ENCODE measurements around the gene RAB11A. TPM values are rescaled to one million over a fixed set of nuclear protein-coding genes. Genes with fewer than 3 reads are reported as not detected.

Gene RAB11A
- total RNA-seq, 2 experiments from 2014 or later: 192 to 193 TPM

DNA sequence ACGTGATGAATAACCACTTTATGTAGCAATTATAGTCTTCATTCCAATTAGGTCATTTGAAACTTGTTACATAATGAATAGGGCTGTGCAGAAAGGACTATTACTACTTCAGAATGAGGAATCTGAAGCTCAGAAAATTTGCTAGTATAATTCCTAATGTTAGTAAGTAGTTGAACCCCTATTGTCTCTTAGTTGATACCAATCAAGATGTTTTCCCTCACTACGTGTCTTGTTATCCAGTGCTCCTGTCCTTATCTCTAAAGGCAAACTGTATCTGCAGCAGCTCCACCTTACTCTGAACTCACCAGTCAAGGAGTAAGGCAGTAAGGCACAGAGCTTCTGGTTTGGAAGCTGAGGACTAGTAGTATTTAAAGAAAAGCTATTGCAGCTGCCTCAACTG, 32.0 kb downstream of the RAB11A start:
- peaks cover 55% of the 10 kb centered on the region for H3K36me3 Mint-ChIP-seq (ENCODE audit: low read depth)
- DNase-seq: no peak
- peaks cover 19% of the 10 kb centered on the region for H3K4me1 Mint-ChIP-seq
- no peak overlapping the region for H3K4me3 Mint-ChIP-seq
- CTCF ChIA-PET: interaction anchor here (1.2 kb wide), 1 partner anchor 32 kb away, joined by 3 read pairs; the partner anchor contains the start of gene RAB11A
- H3K27ac Mint-ChIP-seq: no peak overlapping the region
- no peaks in the 10 kb centered on the region for H3K9me3 Mint-ChIP-seq
- POLR2A ChIA-PET: interaction anchor here (1.3 to 1.8 kb wide), 2 partner anchors 30 to 31 kb away, joined by 4 to 5 read pairs; partner anchors contain the start of gene RAB11A
- H3K27me3 Mint-ChIP-seq: no peaks in the 10 kb centered on the region

- ChIA-PET POLR2A (interaction anchor here (0.8 to 1.8 kb wide), 3 partner anchors 9 to 32 kb away, joined by 3 to 5 read pairs (median 4); partner anchors contain the start of gene RAB11A), CTCF (interaction anchor here (1.2 kb wide), 1 partner anchor 33 kb away, joined by 3 read pairs; the partner anchor contains the start of gene RAB11A)
- Mint-ChIP-seq H3K27me3 (no peaks in the 10 kb centered on the region), H3K27ac (no peak overlapping the region), H3K36me3 (ENCODE audit: low read depth) (peaks cover 52% of the 10 kb centered on the region), H3K4me3 (no peak overlapping the region), H3K4me1 (peaks cover 19% of the 10 kb centered on the region), H3K9me3 (no peaks in the 10 kb centered on the region)
- no peak for DNase-seq
Observed at GRCh38 chr15:65901836-65902235, 32.5 kb downstream of the RAB11A start.

GRCh38 chr15:65902373-65902772, 33.1 kb downstream of the RAB11A start:
- Mint-ChIP-seq H3K9me3 (no peaks in the 10 kb centered on the region), H3K36me3 (ENCODE audit: low read depth) (peaks cover 51% of the 10 kb centered on the region), H3K4me3 (no peak overlapping the region)

DNA sequence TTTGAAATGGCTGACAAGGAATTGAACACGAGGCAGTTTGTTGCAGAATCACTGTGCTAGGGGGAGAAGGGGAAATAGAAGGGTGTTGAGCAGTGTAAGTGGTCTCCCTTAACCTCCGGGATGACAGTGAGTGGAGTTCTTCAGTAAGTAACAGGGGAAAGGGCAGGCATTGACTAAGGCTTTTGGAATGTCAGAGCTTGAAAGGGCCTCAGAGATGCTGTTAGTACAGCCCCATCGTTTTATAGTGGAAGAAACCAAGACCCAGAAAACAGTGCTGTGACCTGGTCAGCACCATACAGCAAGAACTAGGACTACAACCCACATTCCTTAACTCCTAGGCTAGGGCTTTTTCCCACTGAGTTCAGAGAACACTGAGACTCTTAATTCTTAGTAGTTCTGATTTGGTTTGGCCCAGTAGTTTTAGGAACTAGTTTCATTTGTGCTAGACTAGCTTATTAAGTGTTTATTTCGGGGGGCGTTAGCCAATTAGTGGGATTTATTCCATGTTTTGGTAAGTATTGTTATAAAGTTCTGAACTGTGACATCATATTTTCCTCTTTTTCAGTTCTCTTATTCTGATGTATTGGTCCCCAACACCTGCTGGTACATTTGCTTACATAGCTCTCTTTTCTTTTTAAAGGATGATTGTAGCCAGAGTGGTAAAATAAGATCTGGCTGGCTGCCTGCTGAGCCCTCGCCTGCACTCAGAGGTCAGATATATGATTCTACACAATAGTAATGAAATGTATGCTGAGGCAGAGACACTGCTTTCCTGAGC, 34.2 kb downstream of the RAB11A start:
- Mint-ChIP-seq H3K27me3 (no peaks in the 10 kb centered on the region), H3K9me3 (no peaks in the 10 kb centered on the region), H3K36me3 (ENCODE audit: low read depth) (peaks cover 50% of the 10 kb centered on the region), H3K4me3 (no peak overlapping the region), H3K27ac (no peak overlapping the region), H3K4me1 (peaks cover 19% of the 10 kb centered on the region)
- POLR2A ChIA-PET: interaction anchor here (0.6 to 0.9 kb wide), 2 partner anchors 13 to 96 kb away, joined by 3 read pairs; no protein-coding TSS in a partner anchor
- CTCF ChIA-PET: interaction anchor here (0.6 kb wide), 2 partner anchors 24 to 117 kb away, joined by 5 read pairs; no protein-coding TSS in a partner anchor
- DNase-seq: no peak

More at GRCh38 chr15:65902373-65902772, 33.1 kb downstream of the RAB11A start:
- POLR2A ChIA-PET: interaction anchor here (0.8 to 1.8 kb wide), 3 partner anchors 9 to 32 kb away, joined by 3 to 5 read pairs (median 4); partner anchors contain the start of gene RAB11A
- no peak for DNase-seq
- H3K27ac Mint-ChIP-seq: no peak overlapping the region
- H3K4me1 Mint-ChIP-seq: peaks cover 19% of the 10 kb centered on the region
- H3K27me3 Mint-ChIP-seq: no peaks in the 10 kb centered on the region
- CTCF ChIA-PET: no interaction called here

DNA sequence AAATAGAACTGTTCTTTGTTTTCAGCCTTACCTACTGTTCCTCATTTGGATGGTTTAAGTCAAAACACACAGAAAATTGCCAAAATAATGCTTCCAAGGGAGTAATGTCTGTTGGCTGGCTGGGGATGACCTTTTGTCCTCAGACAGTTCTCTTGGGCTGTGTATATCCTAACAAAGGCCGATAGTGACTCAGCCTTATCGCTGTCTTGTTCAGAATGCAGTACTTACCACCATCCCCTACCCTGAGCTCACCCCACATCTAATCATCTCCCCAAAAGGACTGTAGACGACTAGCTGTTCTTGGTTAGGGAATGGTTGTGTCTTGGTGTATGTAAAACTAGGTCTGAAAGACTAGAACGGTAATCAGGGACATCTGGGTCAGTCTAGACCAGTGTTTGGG, 35.0 kb downstream of the RAB11A start:
- Mint-ChIP-seq H3K27ac (no peak overlapping the region), H3K9me3 (no peaks in the 10 kb centered on the region), H3K4me1 (peaks cover 19% of the 10 kb centered on the region), H3K4me3 (no peak overlapping the region), H3K36me3 (ENCODE audit: low read depth) (peaks cover 44% of the 10 kb centered on the region), H3K27me3 (no peaks in the 10 kb centered on the region)
- ChIA-PET POLR2A (interaction anchor here (0.6 to 0.9 kb wide), 2 partner anchors 12 to 47 kb away, joined by 3 to 4 read pairs; no protein-coding TSS in a partner anchor), CTCF (no interaction called here)
- no peak for DNase-seq

DNA sequence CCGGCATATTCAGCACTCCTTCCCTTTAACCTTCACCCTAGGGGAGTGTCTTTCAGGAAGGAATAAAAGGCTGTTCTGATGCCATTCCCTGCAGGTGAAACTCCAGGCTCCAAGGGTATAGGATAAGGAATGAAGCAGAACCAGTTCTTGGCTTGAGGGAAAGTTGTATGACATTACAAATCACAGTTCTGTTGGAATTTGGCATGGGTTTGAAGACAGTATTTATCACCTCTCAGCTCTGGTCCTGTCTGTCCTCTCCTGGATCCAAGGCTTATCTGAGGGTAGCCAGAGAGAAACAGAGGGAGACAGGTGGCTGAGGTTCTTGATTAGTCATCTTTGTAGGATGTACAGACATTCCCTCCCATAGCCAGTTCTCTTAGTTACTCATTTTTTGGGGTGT, 37.1 kb downstream of the RAB11A start:
- CTCF ChIA-PET: interaction anchor here (0.7 kb wide), 1 partner anchor 185 kb away, joined by 3 read pairs; no protein-coding TSS in a partner anchor
- no peak for DNase-seq
- no peaks in the 10 kb centered on the region for H3K27me3 Mint-ChIP-seq
- POLR2A ChIA-PET: interaction anchor here (1.0 kb wide), 1 partner anchor 10 kb away, joined by 3 read pairs; no protein-coding TSS in a partner anchor
- no peak overlapping the region for H3K4me3 Mint-ChIP-seq
- no peaks in the 10 kb centered on the region for H3K9me3 Mint-ChIP-seq
- peaks cover 18% of the 10 kb centered on the region for H3K4me1 Mint-ChIP-seq
- H3K36me3 Mint-ChIP-seq (ENCODE audit: low read depth): peaks cover 31% of the 10 kb centered on the region
- H3K27ac Mint-ChIP-seq: no peak overlapping the region

- Mint-ChIP-seq H3K27me3 (no peaks in the 10 kb centered on the region), H3K4me1 (peaks cover 6% of the 10 kb centered on the region), H3K36me3 (ENCODE audit: low read depth) (peaks cover 27% of the 10 kb centered on the region), H3K9me3 (no peaks in the 10 kb centered on the region), H3K4me3 (no peak overlapping the region), H3K27ac (no peak overlapping the region)
- DNase-seq: no peak
- CTCF ChIA-PET: no interaction called here
- POLR2A ChIA-PET: no interaction called here
Observed at GRCh38 chr15:65907661-65908060, 38.4 kb downstream of the RAB11A start.

- no peaks in the 10 kb centered on the region for H3K27me3 Mint-ChIP-seq
- peaks cover 21% of the 10 kb centered on the region for H3K36me3 Mint-ChIP-seq (ENCODE audit: low read depth)
- ChIA-PET POLR2A (no interaction called here), CTCF (no interaction called here)
- no peak overlapping the region for H3K27ac Mint-ChIP-seq
- H3K9me3 Mint-ChIP-seq: no peaks in the 10 kb centered on the region
- H3K4me1 Mint-ChIP-seq: no peaks in the 10 kb centered on the region
- DNase-seq: no peak
- H3K4me3 Mint-ChIP-seq: no peak overlapping the region
Observed at GRCh38 chr15:65908876-65909275, 39.6 kb downstream of the RAB11A start.

DNA sequence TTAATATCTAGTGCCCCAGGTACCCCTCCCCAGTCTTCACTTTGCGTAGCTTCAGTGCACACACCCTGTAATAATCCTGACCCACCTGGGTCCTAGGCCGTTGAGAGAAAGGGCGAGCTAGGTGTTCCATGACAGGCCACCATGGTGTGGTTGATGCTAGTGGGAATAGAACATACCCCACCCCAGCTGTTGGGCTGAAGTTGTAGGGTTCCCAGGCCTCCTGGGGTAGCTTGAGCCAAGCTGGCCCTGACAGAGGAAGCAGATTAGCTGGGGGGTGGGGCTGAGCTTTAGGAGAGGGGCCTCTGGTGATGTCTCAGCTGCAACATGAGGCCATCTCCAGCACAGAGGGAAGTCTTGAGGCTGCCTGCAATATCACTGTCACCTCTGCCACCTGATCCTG, 40.5 kb downstream of the RAB11A start:
- no peak for DNase-seq
- H3K4me1 Mint-ChIP-seq: no peaks in the 10 kb centered on the region
- H3K27ac Mint-ChIP-seq: no peak overlapping the region
- ChIA-PET POLR2A (interaction anchor here (0.8 kb wide), 1 partner anchor 9 kb away, joined by 3 read pairs; no protein-coding TSS in a partner anchor), CTCF (interaction anchor here (0.6 kb wide), 1 partner anchor 601 kb away, joined by 3 read pairs; no protein-coding TSS in a partner anchor)
- H3K9me3 Mint-ChIP-seq: no peaks in the 10 kb centered on the region
- no peaks in the 10 kb centered on the region for H3K27me3 Mint-ChIP-seq
- H3K36me3 Mint-ChIP-seq (ENCODE audit: low read depth): peaks cover 16% of the 10 kb centered on the region
- H3K4me3 Mint-ChIP-seq: no peak overlapping the region

DNA sequence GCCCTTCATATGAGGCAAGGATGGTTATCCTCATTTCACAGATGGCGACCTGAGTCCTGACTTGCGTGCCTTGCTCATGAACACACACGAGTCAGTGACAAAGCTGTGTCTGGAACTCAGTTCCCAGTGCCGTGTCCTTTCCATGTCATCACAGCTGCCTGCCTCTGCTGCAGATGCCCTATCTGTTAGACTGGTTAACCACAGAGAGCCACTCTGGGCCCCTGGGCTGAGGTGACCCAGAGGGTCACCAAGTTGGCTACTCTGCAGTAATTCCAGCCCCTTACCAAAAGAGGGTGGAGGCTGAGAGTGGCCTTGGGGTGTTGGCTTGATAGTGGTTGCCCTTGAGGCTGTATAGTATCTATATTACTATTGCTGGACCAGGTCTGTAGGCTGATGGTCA, 41.0 kb downstream of the RAB11A start:
- POLR2A ChIA-PET: no interaction called here
- CTCF ChIA-PET: interaction anchor here (0.6 kb wide), 1 partner anchor 600 kb away, joined by 3 read pairs; no protein-coding TSS in a partner anchor
- no peak for DNase-seq
- Mint-ChIP-seq H3K4me3 (no peak overlapping the region), H3K27me3 (no peaks in the 10 kb centered on the region), H3K9me3 (no peaks in the 10 kb centered on the region), H3K36me3 (ENCODE audit: low read depth) (peaks cover 12% of the 10 kb centered on the region), H3K27ac (no peak overlapping the region), H3K4me1 (no peaks in the 10 kb centered on the region)

DNA sequence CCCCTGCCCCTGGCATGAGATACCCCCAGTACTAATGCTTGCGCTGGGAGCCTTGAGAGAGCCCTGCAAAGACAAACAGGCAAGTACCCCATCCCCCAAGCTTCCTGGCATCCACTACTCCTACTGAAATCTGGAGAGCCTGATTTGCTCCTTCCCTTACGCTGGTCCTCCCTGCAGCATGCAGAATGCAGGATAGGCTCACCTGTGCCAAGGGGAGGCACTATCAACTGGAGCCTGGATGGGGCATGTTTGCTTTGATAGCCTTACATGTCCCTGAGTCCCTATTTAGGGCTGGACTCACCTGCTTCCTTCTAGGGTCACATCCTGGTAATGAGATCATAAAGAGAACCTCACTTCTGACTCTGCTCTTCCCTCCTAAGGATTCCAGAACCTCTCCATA, 42.9 kb downstream of the RAB11A start:
- no peak overlapping the region for H3K4me3 Mint-ChIP-seq
- ChIA-PET CTCF (no interaction called here), POLR2A (no interaction called here)
- no peak overlapping the region for H3K27ac Mint-ChIP-seq
- H3K36me3 Mint-ChIP-seq (ENCODE audit: low read depth): peaks cover 4% of the 10 kb centered on the region
- no peak for DNase-seq
- H3K4me1 Mint-ChIP-seq: peaks cover 11% of the 10 kb centered on the region
- no peaks in the 10 kb centered on the region for H3K9me3 Mint-ChIP-seq
- H3K27me3 Mint-ChIP-seq: no peaks in the 10 kb centered on the region

GRCh38 chr15:65913631-65914199, 44.4 kb downstream of the RAB11A start:
- ChIA-PET POLR2A (no interaction called here), CTCF (no interaction called here)
- Mint-ChIP-seq H3K4me1 (peaks cover 24% of the 10 kb centered on the region), H3K27ac (no peak overlapping the region), H3K27me3 (no peaks in the 10 kb centered on the region), H3K4me3 (no peak overlapping the region), H3K36me3 (ENCODE audit: low read depth) (no peaks in the 10 kb centered on the region), H3K9me3 (no peaks in the 10 kb centered on the region)
- no peak for DNase-seq

GRCh38 chr15:65914386-65914785, 45.1 kb downstream of the RAB11A start:
- DNase-seq: no peak
- Mint-ChIP-seq H3K27me3 (no peaks in the 10 kb centered on the region), H3K4me1 (peaks cover 28% of the 10 kb centered on the region), H3K27ac (no peak overlapping the region), H3K9me3 (no peaks in the 10 kb centered on the region), H3K36me3 (ENCODE audit: low read depth) (no peaks in the 10 kb centered on the region), H3K4me3 (no peak overlapping the region)
- CTCF ChIA-PET: no interaction called here
- POLR2A ChIA-PET: no interaction called here

Data from activated CD4-positive, alpha-beta memory T cell treated with anti-CD3 and anti-CD28 coated beads, Interleukin-2, amount 10 ng/mL, durations not matched to agents 7 days and 5 days (primary cell).